GM21515 (cell line): ENCODE data around the gene ZNF587.
"Not testable (repeated sequence)": the region's sequence is repeated elsewhere in the genome, so short reads cannot be mapped to it uniquely, and the experiment has no call there.

Experiments
- ATAC-seq: cut with Tn5 transposase; IDR thresholded peaks from one replicate; pipeline ENCODE4 v1.9.1; 2021; ENCODE audit not compliant: unreplicated experiment

The ZNF587 gene

DNA sequence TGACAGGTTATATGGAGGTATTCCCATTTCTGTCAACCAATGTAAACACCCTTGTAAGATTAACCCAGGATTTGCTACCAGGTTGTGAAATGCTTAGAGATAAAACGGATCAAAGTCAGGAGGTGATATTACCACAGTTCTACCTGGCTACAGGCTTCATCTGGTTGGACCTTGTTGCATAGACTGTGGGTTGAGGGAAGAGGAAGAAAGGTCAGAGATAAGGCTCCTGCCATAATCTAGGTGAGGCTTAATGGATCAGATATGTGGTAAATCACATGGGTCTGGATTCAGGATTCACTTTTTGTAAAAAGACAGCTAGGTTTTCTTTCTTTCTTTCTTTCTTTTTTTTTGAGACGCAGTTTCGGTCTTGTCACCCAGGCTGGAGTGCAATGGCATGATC, 28.2 kb upstream of the ZNF587 start:
- ATAC-seq, result not testable (repeated sequence)

DNA sequence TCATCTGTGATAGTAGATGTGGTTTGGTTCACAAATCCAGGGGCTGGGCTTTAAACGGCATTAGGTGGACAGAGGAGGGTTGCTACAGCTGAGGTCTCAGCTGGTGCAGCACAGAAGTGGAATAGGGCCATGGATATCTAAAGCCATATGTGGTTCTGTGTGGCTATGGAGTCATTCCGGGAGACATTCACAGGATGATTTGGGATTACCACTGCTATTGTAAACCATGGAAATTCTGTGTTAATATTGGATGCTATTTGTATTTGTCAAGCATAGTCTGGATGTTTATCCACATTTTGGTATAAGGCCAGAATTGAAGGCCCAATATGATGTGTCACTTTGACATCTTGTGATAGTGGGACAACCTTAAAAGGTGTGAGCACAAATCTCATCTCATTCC, 26.5 kb upstream of the ZNF587 start:
- ATAC-seq, result not testable (repeated sequence)

DNA sequence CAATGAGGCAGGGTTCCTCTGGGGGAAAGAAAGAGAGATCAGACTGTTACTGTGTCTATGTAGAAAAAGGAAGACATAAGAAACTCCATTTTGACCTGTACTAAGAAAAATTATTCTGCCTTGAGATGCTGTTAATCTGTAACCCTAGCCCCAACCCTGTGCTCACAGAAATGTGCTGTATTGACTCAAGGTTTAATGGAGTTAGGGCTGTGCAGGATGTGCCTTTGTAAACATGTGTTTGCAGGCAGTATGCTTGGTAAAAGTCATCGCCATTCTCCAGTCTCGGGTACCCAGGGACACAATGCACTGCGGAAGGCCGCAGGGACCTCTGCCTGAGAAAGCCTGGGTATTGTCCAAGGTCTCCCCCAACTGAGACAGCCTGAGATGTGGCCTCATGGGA, 26.1 kb upstream of the ZNF587 start:
- ATAC-seq, result not testable (repeated sequence)

GRCh38 chr19:57825511-57825910, 24.1 kb upstream of the ZNF587 start:
- no peak for ATAC-seq

GRCh38 chr19:57829316-57829715, 20.3 kb upstream of the ZNF587 start:
- ATAC-seq, result no peak

DNA sequence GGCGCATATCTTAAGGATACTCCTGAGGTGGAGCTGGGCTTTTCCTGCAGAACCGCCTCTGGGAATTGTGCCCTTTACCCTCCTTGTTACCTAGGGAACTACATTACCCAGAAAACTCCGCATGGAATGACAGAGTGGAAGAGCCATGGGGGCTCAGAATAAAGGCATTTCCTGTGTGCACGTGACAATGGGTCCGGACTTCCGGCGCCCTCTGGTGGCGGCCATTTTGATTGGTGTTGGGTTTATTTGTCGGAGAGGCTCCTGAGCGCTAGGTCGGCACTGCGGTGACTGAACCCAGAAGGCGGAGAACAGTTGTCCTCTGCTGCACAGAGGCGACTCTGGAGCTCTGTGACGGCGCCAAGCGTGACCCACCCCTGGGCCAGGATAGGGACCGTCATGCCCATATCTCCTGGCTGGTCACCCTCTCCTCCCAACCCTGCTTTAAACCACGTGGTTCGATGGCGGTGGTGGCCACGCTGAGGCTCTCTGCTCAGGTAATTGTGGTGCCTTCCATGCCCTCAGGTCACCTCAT, 19.5 kb upstream of the ZNF587 start, which contains the start of gene ZNF587B:
Gene ZNF587B (plus strand): TSS at position 229 of the 532 bp plus-strand sequence. CDS start 230 bp downstream, at position 459.
- ATAC-seq, result no peak

DNA sequence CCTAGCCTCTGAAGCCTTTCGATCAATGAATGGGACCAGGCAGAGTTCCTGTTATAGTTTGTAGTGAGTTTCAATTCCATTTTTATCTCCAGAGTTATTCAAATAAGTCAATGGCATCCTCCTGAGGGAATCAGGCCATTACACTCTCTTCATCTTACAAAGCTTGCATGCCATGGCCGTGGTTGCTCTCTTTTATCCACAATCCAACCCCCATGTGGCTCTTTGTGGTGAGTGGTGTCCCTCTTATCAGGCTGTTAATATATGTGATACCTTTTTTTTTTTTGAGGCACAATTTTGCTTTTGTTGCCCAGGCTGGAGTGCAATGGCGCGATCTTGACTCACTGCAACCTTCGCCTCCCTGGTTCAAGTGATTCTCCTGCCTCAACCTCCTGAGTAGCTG, 12.7 kb upstream of the ZNF587 start:
- ATAC-seq, result not testable (repeated sequence)

- not testable (repeated sequence) for ATAC-seq
These were observed 11.0 kb upstream of the ZNF587 start for GRCh38 chr19:57838622-57839191.

DNA sequence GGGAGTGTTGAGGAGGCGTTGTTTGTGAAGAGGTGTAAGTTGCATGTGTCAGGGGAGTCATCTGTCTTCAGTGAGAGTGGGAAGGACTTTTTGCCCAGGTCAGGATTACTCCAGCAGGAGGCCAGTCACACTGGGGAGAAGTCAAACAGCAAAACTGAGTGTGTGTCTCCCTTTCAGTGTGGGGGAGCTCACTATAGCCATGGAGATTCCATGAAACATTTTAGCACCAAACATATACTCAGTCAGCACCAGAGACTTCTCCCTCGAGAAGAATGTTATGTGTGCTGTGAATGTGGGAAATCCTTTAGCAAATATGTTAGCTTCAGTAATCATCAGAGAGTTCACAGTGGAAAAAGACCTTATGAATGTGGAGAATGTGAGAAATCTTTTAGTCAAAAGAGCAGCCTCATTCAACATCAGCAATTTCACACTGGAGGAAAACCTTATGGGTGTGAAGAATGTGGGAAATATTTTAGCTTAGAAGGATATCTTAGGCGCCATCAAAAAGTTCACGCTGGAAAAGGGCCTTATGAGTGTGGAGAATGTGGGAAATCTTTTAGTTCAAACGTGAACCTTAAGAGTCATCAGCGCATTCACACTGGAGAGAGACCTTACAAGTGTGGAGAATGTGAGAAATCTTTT, 8.4 kb upstream of the ZNF587 start:
- no peak for ATAC-seq

DNA sequence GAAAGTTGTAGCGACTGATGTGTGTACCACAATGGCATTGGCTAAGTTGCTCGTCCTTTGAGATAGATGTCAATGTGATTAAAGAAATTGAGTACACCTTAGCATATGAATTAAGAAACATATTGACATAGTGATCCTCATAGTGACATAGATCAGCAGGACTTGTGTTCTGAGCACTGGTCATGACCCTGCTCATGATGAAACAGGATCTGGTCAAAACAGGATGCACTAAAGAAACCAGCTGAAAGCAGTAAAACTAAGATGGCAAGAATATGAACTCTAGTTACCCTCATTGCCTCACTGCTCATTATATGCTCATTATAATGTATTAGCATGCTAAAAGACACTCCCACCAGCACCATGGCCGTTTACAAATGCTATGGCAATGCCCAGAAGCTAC, 2.5 kb upstream of the ZNF587 start:
- ATAC-seq, result not testable (repeated sequence)

GRCh38 chr19:57849162-57849665, 445 bp upstream of the ZNF587 start:
- peak; percentile 18 for ATAC-seq

- no peak for ATAC-seq
These were observed 926 bp downstream of the ZNF587 start for GRCh38 chr19:57850553-57851017.

GRCh38 chr19:57851812-57852603, 2.3 kb downstream of the ZNF587 start:
- not testable (repeated sequence) for ATAC-seq

DNA sequence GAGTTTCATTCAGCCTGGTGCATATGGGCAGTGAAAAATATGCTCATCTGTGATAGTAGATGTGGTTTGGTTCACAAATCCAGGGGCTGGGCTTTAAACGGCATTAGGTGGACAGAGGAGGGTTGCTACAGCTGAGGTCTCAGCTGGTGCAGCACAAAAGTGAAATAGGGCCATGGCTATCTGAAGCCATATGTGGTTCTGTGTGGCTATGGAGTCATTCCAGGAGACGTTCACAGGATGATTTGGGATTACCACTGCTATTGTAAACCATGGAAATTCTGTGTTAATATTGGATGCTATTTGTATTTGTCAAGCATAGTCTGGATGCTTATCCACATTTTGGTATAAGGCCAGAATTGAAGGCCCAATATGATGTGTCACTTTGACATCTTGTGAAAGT, 4.5 kb downstream of the ZNF587 start:
- ATAC-seq, result not testable (repeated sequence)

DNA sequence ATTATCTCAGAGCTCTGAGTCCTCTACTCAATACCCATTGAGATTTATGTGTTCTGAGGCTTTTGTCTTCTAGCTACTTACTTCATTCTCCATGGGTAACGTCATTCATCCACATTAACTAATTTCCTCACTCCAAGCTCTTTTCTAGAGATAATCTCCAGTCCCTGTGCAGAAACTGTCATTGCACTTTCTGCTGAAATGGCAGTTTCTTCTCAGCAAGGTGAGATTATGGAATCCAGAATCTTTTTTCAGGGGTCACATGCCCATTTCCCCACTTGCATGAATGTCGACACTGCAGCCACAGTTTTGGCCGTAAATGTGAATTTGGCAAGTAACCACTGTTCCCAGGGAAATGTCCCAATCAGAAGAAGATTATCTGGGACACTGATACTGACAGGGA, 12.7 kb downstream of the ZNF587 start:
- ATAC-seq, result not testable (repeated sequence)

DNA sequence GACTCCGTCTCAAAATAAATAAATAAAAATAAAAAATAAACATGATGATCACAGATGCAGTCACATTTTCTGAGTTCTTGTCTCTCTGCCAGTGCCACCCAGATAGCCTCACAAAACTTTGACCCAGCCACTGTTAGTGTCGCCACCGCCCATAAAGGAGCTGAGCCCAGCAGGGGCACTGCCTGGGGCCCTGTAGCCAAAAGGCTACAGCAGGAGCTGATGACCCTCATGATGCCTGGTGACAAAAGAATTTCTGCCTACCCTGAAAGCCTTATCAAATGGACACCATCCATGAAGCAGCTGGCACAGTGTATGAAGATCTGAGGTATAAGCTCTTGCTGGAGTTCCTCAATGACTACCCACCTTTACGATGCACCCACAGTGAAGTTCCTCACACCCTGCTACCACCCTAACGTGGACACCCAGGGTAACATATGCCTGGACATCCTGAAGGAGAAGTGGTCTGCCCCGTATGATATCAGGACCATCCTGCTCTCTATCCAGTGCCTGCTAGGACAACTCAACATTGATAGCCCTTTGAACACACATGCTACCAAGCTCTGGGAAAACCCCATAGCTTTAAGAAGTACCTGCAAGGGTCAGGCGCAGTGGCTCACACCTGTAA, 18.3 kb downstream of the ZNF587 start:
- ATAC-seq, result no peak

GRCh38 chr19:57869655-57870054, 20.0 kb downstream of the ZNF587 start:
- not testable (repeated sequence) for ATAC-seq

DNA sequence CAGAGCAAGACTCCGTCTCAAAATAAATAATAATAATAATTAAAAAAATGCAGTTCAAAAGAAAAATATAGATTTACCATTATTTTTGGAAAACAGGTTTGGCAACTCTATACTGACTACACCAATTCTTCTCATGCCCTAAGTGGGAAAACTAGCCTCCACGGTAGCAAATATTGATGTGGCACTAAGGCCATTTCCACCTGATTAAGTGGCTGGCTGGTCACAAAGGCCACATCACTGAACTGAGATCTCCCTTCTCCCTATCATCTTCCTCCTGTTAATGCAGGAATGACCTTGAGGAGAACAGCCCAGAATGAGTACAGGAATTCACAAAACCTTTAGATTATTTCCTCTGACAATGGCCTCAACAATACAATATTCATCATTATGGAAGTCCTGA, 20.6 kb downstream of the ZNF587 start:
- no peak for ATAC-seq

- ATAC-seq, result no peak
These were observed 22.8 kb downstream of the ZNF587 start for GRCh38 chr19:57872450-57872849.

GRCh38 chr19:57873883-57874799, 24.5 kb downstream of the ZNF587 start:
- not testable (repeated sequence) for ATAC-seq
